ENCODE results near the gene LSP1. TPM values are rescaled to one million over a fixed set of nuclear protein-coding genes. Genes with fewer than 3 reads are reported as not detected.

The LSP1 gene
- total and polyA plus RNA-seq, 2 of the 8 experiments (the other 6 are each of a cell fraction or from before 2014, with no cell fraction given), result 0.03 TPM; not detected in 1

- H3K23ac ChIP-seq (ENCODE audit: insufficient read length), result no peak overlapping the region
- peak overlapping the region; percentile 83; the same call in 1 of the 2 replicates for H4K8ac ChIP-seq (ENCODE audit: extremely low read depth, insufficient read depth, low read length)
- no peaks in the 10 kb centered on the region for H3K36me3 ChIP-seq (ENCODE audit: control insufficient read depth in 2 of 4, insufficient read depth in 4 of 4, low read length in 3 of 4)
- FAIRE-seq, result no peak
- CTCF ChIA-PET (ENCODE audit: partially characterized antibody), result interaction anchor here (0.5 to 4.0 kb wide), 10 partner anchors 9 to 259 kb away, joined by 3 to 39 read pairs (median 9); partner anchors contain the start of gene TNNT3
- no peak overlapping the region for H2AK5ac ChIP-seq (ENCODE audit: low read depth, low read length)
- POLR2A ChIA-PET (ENCODE audit: partially characterized antibody), result no interaction called here
- H2BK120ac ChIP-seq (replicated peaks; ENCODE audit: low read depth, low read length), result no peak overlapping the region
- H3K4ac ChIP-seq (replicated peaks; ENCODE audit: insufficient read length, low read depth, low read length), result no peak overlapping the region
- DNase-seq (ENCODE audit: low read depth in 1 of 2, low spot score in 2 of 2), result no peak
- H4K91ac ChIP-seq (replicated peaks; ENCODE audit: insufficient read length, low read length), result no peak overlapping the region
- no peak overlapping the region for H3K9ac ChIP-seq (replicated peaks in 1 of 4; ENCODE audit: extremely low read depth in 1 of 4, low read depth in 3 of 4, low read length in 3 of 4)
- no peak overlapping the region for H2BK20ac ChIP-seq (ENCODE audit: low read length)
- no peak overlapping the region for H2BK15ac ChIP-seq (ENCODE audit: low read length)
- H3K79me1 ChIP-seq (ENCODE audit: low read depth, low read length), result no peaks in the 10 kb centered on the region
- no peak overlapping the region for H3K56ac ChIP-seq (replicated peaks; ENCODE audit: insufficient read length, low read depth, low read length)
- H3K4me1 ChIP-seq (replicated peaks in 1 of 4; ENCODE audit: control insufficient read depth in 3 of 4, insufficient read depth in 4 of 4, low read length in 3 of 4), result no peaks in the 10 kb centered on the region
- peaks cover 15% of the 10 kb centered on the region; the same call in 1 of the 2 replicates for H3K23me2 ChIP-seq (ENCODE audit: low read depth, low read length)
- H3K4me2 ChIP-seq (ENCODE audit: insufficient read depth in 1 of 2, low read depth in 2 of 2, low read length in 2 of 2), result no peak overlapping the region
- 93% methylated on average over 30 of the region's 34 CpGs; no CpG with 5 or more reads in 1 of the 2 experiments for WGBS, 2 experiments (ENCODE audit: extremely low coverage in 1 of 2, insufficient coverage in 1 of 2, insufficient read length in 1 of 2, insufficient replicate concordance in 2 of 2, low coverage in 1 of 2, low lambda C conversion rate in 2 of 2, missing lambda C conversion rate in 1 of 2)
- H2BK5ac ChIP-seq (ENCODE audit: low read depth, low read length), result no peak overlapping the region
- no peaks in the 10 kb centered on the region for H3K9me3 ChIP-seq (ENCODE audit: insufficient read depth in 2 of 2, low read depth in 1 of 2, low read length in 1 of 2)
- no peak overlapping the region for H2BK12ac ChIP-seq (ENCODE audit: low read depth, low read length)
- no peaks in the 10 kb centered on the region for H3K79me2 ChIP-seq (ENCODE audit: control insufficient read depth in 1 of 2, insufficient read depth in 2 of 2, low read length in 2 of 2)
- no peak overlapping the region for H3K4me3 ChIP-seq (ENCODE audit: extremely low read depth in 1 of 4, insufficient read depth in 2 of 4, low read depth in 3 of 4, low read length in 4 of 4)
- H3K27ac ChIP-seq (ENCODE audit: low read depth, low read length), result no peak overlapping the region
- H4K20me1 ChIP-seq (replicated peaks in 1 of 2; ENCODE audit: control insufficient read depth in 1 of 2, insufficient read depth in 2 of 2, low read length in 2 of 2), result peaks cover 0 to 4% of the 10 kb centered on the region in 2 experiments
- no peak overlapping the region for H2AFZ ChIP-seq (ENCODE audit: low read length)
- H3K14ac ChIP-seq (ENCODE audit: insufficient read length), result no peak overlapping the region
- H4K5ac ChIP-seq (ENCODE audit: insufficient read length, low read depth, low read length), result no peak overlapping the region
- H3K18ac ChIP-seq (ENCODE audit: extremely low read depth, low read length), result no peak overlapping the region
- H3K27me3 ChIP-seq (replicated peaks in 1 of 4; ENCODE audit: control insufficient read depth in 3 of 4, extremely low read depth in 1 of 4, insufficient read depth in 3 of 4, low read length in 3 of 4), result no peaks in the 10 kb centered on the region; a peak in 1 of 7 replicates
- TF ChIP-seq JUND (IDR thresholded peaks at IDR 0.05; ENCODE audit: low read length) (no peak), E2F6 (IDR thresholded peaks at IDR 0.05) (no peak), SIN3A (conservative IDR thresholded peaks at IDR 0.05 in 1 of 2, IDR thresholded peaks at IDR 0.05 in 1 of 2; ENCODE audit: low read depth in 1 of 2, low read length in 2 of 2) (no peak), SUZ12 (IDR thresholded peaks at IDR 0.05; ENCODE audit: low read length) (no peak), BCL11A (IDR thresholded peaks at IDR 0.05; ENCODE audit: low read depth in 2 of 2, low read length in 2 of 2) (no peak), HDAC2 (IDR thresholded peaks at IDR 0.05; ENCODE audit: borderline replicate concordance in 1 of 2, low read depth in 2 of 2, low read length in 2 of 2) (no peak)
- TF ChIP-seq, protein P1, sequence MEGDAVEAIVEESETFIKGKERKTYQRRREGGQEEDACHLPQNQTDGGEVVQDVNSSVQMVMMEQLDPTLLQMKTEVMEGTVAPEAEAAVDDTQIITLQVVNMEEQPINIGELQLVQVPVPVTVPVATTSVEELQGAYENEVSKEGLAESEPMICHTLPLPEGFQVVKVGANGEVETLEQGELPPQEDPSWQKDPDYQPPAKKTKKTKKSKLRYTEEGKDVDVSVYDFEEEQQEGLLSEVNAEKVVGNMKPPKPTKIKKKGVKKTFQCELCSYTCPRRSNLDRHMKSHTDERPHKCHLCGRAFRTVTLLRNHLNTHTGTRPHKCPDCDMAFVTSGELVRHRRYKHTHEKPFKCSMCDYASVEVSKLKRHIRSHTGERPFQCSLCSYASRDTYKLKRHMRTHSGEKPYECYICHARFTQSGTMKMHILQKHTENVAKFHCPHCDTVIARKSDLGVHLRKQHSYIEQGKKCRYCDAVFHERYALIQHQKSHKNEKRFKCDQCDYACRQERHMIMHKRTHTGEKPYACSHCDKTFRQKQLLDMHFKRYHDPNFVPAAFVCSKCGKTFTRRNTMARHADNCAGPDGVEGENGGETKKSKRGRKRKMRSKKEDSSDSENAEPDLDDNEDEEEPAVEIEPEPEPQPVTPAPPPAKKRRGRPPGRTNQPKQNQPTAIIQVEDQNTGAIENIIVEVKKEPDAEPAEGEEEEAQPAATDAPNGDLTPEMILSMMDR (IDR thresholded peaks at IDR 0.05; ENCODE audit: control extremely low read depth in 1 of 3, insufficient read depth in 1 of 3, low read depth in 1 of 3, low read length in 3 of 3), result no peak
These were observed 38.3 kb downstream of the LSP1 start for GRCh38 chr11:1890856-1891830.

Data from H1 (cell line).